ENCODE results near the gene ARAP3.

- TF ChIP-seq NFRKB (IDR thresholded peaks at IDR 0.05) = no peak
- no peak for TF ChIP-seq CTBP1 (IDR thresholded peaks at IDR 0.05; ENCODE audit: borderline replicate concordance)
- no peak for TF ChIP-seq HDGF (IDR thresholded peaks at IDR 0.05; ENCODE audit: borderline replicate concordance)
- TF ChIP-seq SUZ12 (IDR thresholded peaks at IDR 0.05) = no peak
- no peak for TF ChIP-seq SP1 (IDR thresholded peaks at IDR 0.05)
- TF ChIP-seq FOXA1 (IDR thresholded peaks at IDR 0.05) = no peak
- no peak for TF ChIP-seq ELF4 (IDR thresholded peaks at IDR 0.05)
- TF ChIP-seq ZNF384 (IDR thresholded peaks at IDR 0.05) = no peak
- TF ChIP-seq ARNT (IDR thresholded peaks at IDR 0.05) = no peak
- TF ChIP-seq FOXM1 (IDR thresholded peaks at IDR 0.05; ENCODE audit: borderline replicate concordance) = no peak
- TF ChIP-seq BHLHE40 (IDR thresholded peaks at IDR 0.05; ENCODE audit: borderline replicate concordance) = no peak
- TF ChIP-seq PKNOX1 (IDR thresholded peaks at IDR 0.05) = no peak
- TF ChIP-seq FOXK2 (IDR thresholded peaks at IDR 0.05) = no peak
These were observed 76.3 kb downstream of the ARAP3 start for GRCh38 chr5:141605523-141606277.

Measured in HEK293T (cell line).